Glomerular visceral epithelial cell (primary cell): ENCODE data around the gene MTMR3.
"Not testable (repeated sequence)": the region's sequence is repeated elsewhere in the genome, so short reads cannot be mapped to it uniquely, and the experiment has no call there.

ENCODE experiments used
- DNase-seq: peaks from one replicate; pipeline ENCODE4 v3.0.0-alpha.2; 2016; ENCODE audit errors: extremely low spot score

MTMR3 gene

GRCh38 chr22:29883045-29883774, at the start of gene MTMR3:
Gene MTMR3 (plus strand): TSS chr22:29883174. CDS start chr22:29971060, 87,886 bp downstream.
- DNase-seq, result peak; percentile 91

- DNase-seq, result no peak
Observed at GRCh38 chr22:29833392-29833965, 49.5 kb upstream of the MTMR3 start.

- DNase-seq, result no peak
Observed at GRCh38 chr22:29834046-29834445, 48.9 kb upstream of the MTMR3 start.

- not testable (repeated sequence) for DNase-seq
Observed at GRCh38 chr22:29836791-29837370, 46.1 kb upstream of the MTMR3 start.

GRCh38 chr22:29837741-29838598, 45.0 kb upstream of the MTMR3 start, which contains the start of gene ASCC2:
Gene ASCC2 (minus strand): TSS chr22:29838274. CDS start chr22:29832325, 5,949 bp downstream.
- peak; percentile 98 for DNase-seq

GRCh38 chr22:29838599-29838956, 44.4 kb upstream of the MTMR3 start:
- DNase-seq, result no peak

GRCh38 chr22:29839039-29839438, 43.9 kb upstream of the MTMR3 start:
- no peak for DNase-seq

GRCh38 chr22:29840498-29840897, 42.5 kb upstream of the MTMR3 start:
- DNase-seq, result no peak

- DNase-seq, result no peak
Observed at GRCh38 chr22:29842172-29842571, 40.8 kb upstream of the MTMR3 start.

GRCh38 chr22:29842740-29843139, 40.2 kb upstream of the MTMR3 start:
- peak; percentile 52 for DNase-seq

- no peak for DNase-seq
Observed at GRCh38 chr22:29846290-29846689, 36.7 kb upstream of the MTMR3 start.

- DNase-seq, result no peak
Observed at GRCh38 chr22:29848111-29848510, 34.9 kb upstream of the MTMR3 start.

GRCh38 chr22:29854432-29854831, 28.5 kb upstream of the MTMR3 start:
- DNase-seq, result no peak

GRCh38 chr22:29855611-29856181, 27.3 kb upstream of the MTMR3 start:
- no peak for DNase-seq

- no peak for DNase-seq
Observed at GRCh38 chr22:29856496-29856895, 26.5 kb upstream of the MTMR3 start.

- DNase-seq, result not testable (repeated sequence)
Observed at GRCh38 chr22:29859030-29859429, 23.9 kb upstream of the MTMR3 start.

GRCh38 chr22:29860006-29860766, 22.8 kb upstream of the MTMR3 start:
- DNase-seq, result no peak

- no peak for DNase-seq
Observed at GRCh38 chr22:29861672-29862297, 21.2 kb upstream of the MTMR3 start.

- not testable (repeated sequence) for DNase-seq
Observed at GRCh38 chr22:29865572-29865971, 17.4 kb upstream of the MTMR3 start.

GRCh38 chr22:29867260-29867659, 15.7 kb upstream of the MTMR3 start:
- no peak for DNase-seq

GRCh38 chr22:29867851-29868250, 15.1 kb upstream of the MTMR3 start:
- DNase-seq, result no peak
